ENCODE measurements around the gene CDHR4. TPM values are rescaled to one million over a fixed set of nuclear protein-coding genes. Genes with fewer than 3 reads are reported as not detected.
A peak's percentile ranks its signal among the peaks of the same experiment; 100 is the strongest.
"Not testable (repeated sequence)": the region's sequence is repeated elsewhere in the genome, so short reads cannot be mapped to it uniquely, and the experiment has no call there.

The CDHR4 gene, protein sequence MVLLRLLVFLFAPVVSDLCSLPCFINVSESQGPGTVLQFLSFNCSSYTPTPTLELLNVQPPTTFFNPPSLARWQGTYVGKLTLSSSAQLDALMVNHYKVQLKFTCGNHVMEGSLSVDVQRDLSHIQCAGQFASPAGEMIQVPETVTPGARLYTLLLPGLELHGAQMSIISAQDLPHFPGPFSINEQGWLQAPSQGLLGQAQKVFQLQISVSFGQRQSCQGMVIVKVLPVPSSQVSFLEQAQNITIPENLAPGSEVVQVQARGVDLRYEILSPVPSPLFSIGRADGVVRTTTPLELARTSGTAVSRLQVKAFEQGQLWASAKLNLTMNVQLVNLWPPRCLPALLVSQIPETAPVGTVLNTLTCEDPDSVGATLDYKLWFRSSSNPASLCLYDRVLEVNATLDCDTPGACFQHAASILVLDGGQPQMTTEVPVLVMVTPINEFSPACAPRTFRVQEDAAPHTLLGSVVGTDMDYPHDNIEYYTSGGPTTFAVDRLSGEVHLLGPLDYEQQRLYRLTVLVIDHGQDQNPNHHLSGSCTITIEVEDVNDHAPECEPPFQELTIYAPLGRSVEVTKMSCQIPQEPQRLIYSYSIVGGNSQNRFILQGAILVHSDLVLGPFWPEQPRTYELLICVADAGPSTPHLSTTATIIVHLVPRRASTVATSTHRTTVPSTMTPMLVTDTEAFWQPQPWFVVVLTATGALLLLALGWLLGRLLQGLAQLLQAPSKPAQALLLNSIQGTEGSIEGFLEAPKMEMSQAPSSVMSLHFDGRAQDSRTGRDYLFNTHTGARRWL
- under 1 TPM; 0.25 to 0.32 TPM for total RNA-seq

DNA sequence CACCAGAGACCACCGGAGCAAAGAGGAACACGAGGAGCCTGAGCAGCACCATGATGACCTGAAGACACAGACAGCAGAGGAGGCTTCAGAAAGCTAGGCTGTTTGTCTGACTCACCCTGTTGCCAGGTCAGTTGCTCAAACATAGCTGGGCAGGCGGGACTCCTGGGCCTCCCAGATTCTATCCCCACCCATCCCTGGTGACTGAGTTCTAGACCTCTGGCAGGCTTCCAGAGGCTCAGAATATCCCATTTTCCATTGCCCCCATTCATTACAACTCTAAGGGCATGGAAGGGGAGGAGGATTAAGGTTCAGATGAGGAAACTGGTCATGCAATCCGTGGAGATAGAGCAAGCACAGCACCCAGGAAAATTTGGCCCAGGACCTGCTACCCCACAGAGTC, at the start of gene CDHR4:
Gene CDHR4, minus strand, starts transcription at position 113 of the 400 bp plus-strand sequence. Its CDS starts 61 bp downstream, at position 52.
- no peak for ATAC-seq
- H3K9me3 Mint-ChIP-seq = no peaks in the 10 kb centered on the region
- H3K27ac Mint-ChIP-seq = no peak within 1 kb of the TSS
- H3K36me3 Mint-ChIP-seq = no peaks in the 10 kb centered on the region
- no peak for DNase-seq (ENCODE audit: low spot score in 2 of 2)

DNA sequence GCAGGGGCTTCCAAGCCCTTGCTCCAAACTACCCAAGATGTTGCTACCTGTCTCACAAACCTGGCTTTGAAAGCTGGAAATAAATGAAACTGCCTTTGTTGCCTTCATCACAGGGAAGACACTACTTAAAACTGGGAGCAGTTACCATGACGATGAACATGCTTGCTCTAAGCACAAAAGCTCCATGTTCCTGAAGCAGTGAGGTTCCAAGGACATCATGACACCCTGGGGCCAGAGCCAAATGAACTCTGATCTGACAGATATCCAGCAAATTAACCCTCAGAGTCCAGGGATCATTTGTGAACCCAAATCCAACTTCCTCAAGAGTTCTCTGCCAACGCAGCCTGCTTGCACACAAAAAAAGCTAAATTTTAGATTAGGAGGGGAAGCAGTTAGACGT, 46.0 kb upstream of the CDHR4 start:
- H3K27ac Mint-ChIP-seq = peak overlapping the region in 1 of 2 donors; percentile 30
- no peak for DNase-seq (ENCODE audit: low spot score in 2 of 2)
- ATAC-seq = no peak
- peaks cover 0 to 4% of the 10 kb centered on the region in 2 donors for H3K36me3 Mint-ChIP-seq
- H3K9me3 Mint-ChIP-seq = no peaks in the 10 kb centered on the region

DNA sequence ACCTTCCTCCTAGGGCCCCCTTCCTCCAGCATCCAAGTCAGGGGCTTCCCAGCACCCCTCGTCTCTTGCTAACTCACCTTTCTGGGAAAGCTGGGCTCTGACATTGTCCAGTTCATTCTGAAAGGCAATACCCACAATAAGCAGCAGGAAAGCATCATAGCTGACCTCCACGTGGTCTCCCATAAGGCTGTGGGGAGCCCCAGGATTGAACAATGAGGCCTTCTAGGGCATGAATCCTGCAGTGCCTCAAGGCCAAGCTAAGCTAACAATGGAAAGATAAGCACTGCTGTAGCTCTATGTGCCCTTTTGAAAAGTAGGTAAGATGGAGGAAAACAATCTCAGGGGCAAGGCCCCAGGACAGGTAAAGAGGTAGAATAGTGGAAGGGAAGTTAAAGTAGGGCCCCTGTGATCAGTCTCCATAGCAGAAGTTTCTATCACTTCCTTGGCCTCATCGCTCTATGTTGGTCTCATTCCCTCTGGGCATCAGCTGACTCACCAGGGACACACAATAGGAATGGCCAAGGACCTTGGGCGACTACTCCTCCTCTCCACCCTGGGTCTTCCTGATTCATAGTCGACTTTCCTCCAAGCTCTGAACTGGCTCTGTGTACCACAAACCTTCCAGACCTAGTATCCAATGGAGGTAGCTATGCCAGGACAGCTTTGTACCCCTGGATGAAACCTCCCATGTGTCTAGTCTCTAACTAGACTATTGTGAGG, 45.0 kb upstream of the CDHR4 start:
- no peak for DNase-seq (ENCODE audit: low spot score in 2 of 2)
- Mint-ChIP-seq H3K9me3 (no peaks in the 10 kb centered on the region), H3K36me3 (peaks cover 0 to 4% of the 10 kb centered on the region in 2 donors), H3K27ac (no peak overlapping the region)
- ATAC-seq = no peak

DNA sequence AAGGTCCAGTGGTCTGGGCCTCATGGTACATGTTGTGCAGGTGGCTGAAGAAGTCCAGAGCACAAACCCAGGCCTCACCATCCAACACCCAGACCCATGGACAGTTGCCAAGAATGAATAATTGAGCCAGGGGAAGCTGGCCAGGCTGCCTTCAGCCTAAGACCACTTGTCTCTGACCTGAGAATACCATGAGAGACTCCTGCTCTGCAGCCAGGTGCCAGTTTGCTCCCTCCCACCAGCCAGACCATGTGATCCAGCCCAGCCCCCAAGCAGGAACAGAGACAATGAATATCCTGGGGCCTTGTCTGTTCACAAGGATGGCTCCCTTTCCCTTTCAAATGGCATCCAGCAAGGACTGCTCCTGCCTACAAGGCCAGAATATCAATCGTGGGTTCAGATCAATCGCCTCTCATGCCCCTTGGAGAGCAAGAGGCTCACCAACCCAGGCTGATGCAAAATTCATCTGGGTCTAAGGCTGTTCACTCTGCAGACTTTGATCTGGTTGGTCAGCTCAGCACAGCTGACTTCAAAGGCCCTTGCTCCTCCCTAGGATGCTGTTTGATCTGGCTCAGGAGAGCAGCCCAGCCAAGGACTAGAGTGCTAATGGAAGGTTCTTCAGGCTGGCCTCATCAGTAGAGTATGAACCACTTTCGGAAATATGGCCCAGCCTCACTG, 43.3 kb upstream of the CDHR4 start:
- H3K36me3 Mint-ChIP-seq = peaks cover 0 to 4% of the 10 kb centered on the region in 2 donors
- no peak for ATAC-seq
- H3K27ac Mint-ChIP-seq = peak overlapping the region in 1 of 2 donors; percentile 39
- no peaks in the 10 kb centered on the region for H3K9me3 Mint-ChIP-seq
- DNase-seq (ENCODE audit: low spot score in 2 of 2) = no peak

DNA sequence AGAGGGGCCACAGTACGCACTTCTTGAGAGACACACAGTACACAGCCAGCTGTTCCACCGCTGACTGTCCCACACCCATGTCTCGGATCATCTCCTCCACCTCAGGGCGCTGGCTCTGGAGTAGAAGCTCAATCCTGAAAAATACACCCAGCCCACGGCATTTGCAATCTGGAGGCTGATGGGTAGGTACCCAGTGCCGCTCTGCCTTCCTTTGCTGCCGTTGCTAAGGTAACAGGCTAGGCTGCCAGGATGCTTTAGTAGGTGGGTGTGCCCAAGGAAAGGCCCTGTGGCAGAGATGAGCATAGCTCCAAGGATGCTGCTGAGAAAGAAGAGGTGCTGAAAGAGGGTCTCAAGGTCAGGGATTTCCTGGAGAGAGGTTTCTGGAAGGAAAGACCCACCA, 42.1 kb upstream of the CDHR4 start:
- no peak for ATAC-seq
- Mint-ChIP-seq H3K9me3 (no peaks in the 10 kb centered on the region), H3K36me3 (peaks cover 0 to 4% of the 10 kb centered on the region in 2 donors), H3K27ac (peak overlapping the region; percentile 31 to 39)
- no peak for DNase-seq (ENCODE audit: low spot score in 2 of 2)

DNA sequence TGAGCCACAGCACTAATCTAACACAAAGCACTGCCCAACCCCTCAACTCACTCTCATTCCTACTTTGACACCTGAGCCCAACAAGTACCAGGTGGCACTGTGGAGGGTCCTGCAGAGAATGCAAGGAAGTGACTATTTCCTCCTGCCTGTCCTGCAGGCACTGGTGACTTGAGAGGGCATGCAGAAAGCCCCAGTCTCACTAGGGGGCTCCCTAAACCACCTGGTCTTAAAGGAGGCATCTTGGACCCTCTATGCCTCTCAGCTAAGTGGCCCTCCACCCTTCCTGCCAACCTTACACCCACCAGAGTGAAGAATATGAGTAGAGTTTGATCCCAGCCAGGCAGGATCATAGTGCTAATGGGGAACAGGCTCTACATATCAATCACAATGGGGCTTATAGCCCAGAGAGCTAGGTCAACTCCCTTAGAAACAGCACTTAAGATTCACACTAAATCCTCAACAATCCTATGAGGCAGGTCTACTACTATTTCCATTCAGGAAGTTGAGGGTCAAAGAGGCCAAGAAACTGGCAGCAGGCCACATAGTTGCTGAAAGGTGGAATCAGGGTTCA, 41.5 kb upstream of the CDHR4 start:
- peaks cover 0 to 4% of the 10 kb centered on the region in 2 donors for H3K36me3 Mint-ChIP-seq
- no peaks in the 10 kb centered on the region for H3K9me3 Mint-ChIP-seq
- DNase-seq (ENCODE audit: low spot score in 2 of 2) = no peak
- no peak for ATAC-seq
- peak overlapping the region; percentile 20 to 31 for H3K27ac Mint-ChIP-seq

DNA sequence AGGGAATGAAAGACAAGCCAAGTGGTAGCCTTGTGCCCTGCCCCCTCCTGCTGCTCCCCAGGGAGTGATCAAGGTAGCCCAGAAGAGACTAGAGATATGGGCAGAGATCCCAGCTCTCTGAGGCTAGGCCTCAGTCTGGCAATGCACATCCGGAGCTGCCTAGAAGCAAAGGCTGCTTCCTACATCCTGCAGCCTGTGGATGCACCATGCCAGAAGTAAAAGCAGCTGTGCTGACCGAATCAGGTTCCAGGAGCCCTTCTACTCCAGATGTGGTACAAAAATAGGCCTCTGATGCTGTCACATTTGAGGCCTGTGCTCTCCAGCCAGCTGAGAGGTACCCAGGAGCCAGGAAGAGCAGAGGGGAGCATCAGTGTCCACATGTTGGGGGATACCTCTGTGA, 40.7 kb upstream of the CDHR4 start:
- no peak for DNase-seq (ENCODE audit: low spot score in 2 of 2)
- no peak for ATAC-seq
- Mint-ChIP-seq H3K9me3 (no peaks in the 10 kb centered on the region), H3K36me3 (peaks cover 0 to under 1% of the 10 kb centered on the region in 2 donors), H3K27ac (no peak overlapping the region)

DNA sequence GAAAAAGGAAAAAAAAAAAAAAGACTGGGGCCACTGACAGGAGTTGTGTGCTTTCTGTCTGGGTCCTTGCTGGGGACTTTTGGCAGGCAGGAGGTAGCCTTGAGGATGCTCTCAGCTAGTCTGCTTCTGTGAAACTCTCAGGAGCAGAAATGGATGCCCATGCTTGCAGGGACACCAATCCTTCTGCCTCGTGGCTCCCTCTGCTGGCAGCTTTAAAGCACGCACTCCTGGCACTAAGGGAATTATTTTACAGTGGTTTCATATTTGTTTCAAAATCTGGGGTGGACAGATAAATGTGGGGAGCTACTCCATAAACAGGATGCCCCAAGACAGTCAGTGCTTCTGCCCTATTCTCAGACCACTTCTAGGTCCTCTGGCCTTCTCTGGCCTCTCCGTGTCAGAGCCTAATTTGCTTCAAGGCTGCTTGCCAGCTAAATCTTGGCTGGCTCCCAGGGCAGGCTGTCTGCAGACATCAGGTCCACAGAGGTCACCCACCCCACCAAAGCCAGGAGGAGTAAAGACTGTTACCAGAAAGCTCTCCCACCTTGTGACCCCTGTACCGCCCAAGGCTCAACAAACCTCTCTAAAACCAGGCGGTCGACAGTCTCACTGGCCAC, 39.6 kb upstream of the CDHR4 start:
- Mint-ChIP-seq H3K9me3 (no peaks in the 10 kb centered on the region), H3K27ac (no peak overlapping the region), H3K36me3 (no peaks in the 10 kb centered on the region)
- peak; percentile 88 to 91 for ATAC-seq
- peak in 1 of 2 donors; percentile 75 for DNase-seq (ENCODE audit: low spot score in 2 of 2)

DNA sequence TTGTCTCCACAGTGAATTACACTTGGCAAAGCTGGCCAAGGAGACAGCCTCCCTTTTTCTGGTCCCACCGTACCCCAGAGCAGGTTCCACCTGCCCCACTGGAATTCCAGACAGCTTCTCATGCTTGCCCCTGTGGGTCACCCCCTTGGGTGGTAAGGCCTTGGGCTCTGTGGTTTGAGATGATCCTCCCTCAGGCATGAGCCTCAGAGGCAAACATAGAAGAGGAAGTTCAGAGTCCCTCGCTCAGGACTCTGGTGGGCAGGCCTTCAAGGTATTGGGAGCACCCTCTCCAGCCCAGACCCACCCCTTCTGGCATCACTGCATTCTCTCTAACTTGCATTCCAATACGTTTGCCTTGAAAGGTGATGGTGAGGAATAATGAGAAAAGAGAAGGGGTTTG, 31.7 kb upstream of the CDHR4 start:
- Mint-ChIP-seq H3K27ac (peak overlapping the region in 1 of 2 donors; percentile 81), H3K36me3 (peaks cover 4 to 8% of the 10 kb centered on the region in 2 donors), H3K9me3 (no peaks in the 10 kb centered on the region)
- DNase-seq (ENCODE audit: low spot score in 2 of 2) = no peak
- no peak for ATAC-seq

DNA sequence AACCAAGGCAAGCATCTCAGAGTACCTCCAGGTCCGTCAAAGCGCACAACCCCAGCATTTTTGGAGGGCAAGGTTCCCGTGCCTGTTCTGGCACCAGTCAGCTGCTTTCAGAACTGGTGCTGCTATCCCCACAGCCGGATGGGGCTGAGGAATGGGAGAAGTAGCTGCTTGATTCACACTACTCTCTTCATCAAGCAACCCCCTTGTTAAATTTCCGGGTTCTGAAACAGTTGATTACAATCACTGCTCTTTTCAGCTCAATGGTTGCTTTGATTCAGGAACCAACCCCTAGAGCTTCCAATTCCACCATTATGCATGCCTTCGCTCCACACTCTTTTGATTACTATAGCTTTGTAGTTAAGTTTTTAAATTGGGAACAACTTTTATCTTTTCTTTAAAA, 26.3 kb upstream of the CDHR4 start:
- Mint-ChIP-seq H3K36me3 (peaks cover 0 to under 1% of the 10 kb centered on the region in 2 donors), H3K9me3 (no peaks in the 10 kb centered on the region), H3K27ac (no peak overlapping the region)
- ATAC-seq = no peak
- DNase-seq (ENCODE audit: low spot score in 2 of 2) = no peak

DNA sequence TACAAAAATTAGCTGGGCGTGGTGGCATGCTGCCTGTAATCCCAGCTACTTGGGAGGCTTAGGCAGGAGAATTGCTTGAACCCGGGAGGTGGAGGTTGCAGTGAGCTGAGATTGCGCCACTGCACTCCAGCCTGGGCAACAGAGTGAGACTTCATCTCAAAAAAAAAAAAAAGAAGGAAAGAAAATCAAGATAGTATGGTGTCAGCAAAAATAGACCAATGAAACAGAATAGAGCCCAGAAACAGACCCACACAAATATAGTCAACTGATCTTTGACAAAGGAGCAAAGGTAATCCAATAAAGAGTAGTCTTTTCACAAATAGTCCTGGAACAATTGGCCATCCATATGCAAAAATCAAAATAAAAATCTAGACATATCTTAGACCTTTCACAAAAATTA, 23.5 kb upstream of the CDHR4 start:
- not testable (repeated sequence) for DNase-seq (ENCODE audit: low spot score in 2 of 2); H3K36me3 Mint-ChIP-seq; H3K9me3 Mint-ChIP-seq; H3K27ac Mint-ChIP-seq; ATAC-seq

DNA sequence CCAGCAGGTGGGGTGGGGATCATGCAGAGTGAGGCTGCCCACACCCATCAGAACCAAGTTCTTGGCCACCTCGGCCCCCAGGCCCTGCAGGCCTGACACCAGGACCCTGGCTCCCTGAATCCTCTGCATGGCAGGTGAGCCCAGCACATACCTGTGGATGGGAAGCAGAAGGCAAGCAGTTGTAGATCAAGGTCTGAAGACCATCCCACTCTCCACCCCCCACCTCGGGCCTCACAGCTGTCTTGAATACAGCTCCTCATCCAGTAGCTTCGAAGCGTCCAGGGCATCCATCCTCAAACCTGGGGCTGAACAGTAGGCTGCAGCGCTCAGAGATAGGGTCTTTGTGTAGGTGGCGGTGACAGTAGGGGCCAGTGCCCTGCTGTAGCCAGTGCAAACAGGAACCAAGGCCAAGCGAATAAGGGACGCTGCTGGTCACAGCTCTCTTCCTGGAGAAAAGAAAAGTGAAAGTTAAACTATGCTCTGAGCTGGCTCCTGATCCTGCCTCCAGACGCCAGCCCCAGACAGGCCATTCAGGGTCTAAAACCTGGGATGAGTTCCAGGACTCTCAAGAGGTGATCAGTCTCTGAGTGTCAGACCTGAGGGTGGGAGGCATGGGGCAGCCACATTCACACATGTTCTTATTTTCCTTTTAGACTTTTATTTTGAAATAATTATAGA, 14.0 kb upstream of the CDHR4 start, which contains the start of gene UBA7:
Gene UBA7, minus strand, starts transcription at position 457 of the 678 bp plus-strand sequence. Its CDS starts 166 bp downstream, at position 291.
- ATAC-seq = peak; percentile 84 to 94
- DNase-seq (ENCODE audit: low spot score in 2 of 2) = peak; percentile 31 to 63
- Mint-ChIP-seq H3K36me3 (peaks cover 6 to 9% of the 10 kb centered on the region in 2 donors), H3K27ac (peak within 1 kb of the TSS; percentile 93 to 94), H3K9me3 (no peaks in the 10 kb centered on the region)

DNA sequence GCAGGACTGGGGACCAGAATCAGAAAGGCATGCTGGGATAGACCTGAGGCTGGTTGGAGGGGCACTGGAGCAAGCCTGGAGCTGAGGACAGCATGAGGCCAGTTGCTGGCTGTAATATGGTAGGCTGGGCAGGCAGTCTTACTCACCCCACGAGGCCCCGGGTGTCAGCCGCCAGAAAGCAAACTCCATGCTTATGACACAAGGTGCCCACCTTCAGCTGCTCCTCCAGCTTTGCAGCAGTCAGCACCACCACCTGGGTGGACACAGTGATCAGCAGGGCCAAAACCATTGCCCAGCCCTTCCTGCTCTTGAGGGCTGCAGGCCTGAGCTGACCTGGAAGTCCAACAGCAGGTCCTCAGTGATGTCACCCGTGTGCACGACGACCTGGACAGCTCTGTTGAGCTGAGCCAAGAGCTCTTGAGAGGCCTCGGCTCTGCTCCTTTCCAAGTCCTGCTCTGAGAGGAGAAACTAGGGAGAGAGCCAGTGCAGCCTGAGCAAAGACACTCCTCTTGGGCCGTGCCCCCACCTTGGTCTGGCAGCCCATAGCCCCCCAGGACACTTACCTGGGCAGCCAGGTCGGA, 13.3 kb upstream of the CDHR4 start:
- peak; percentile 2 to 25 for ATAC-seq
- no peak for DNase-seq (ENCODE audit: low spot score in 2 of 2)
- H3K36me3 Mint-ChIP-seq = peaks cover 6 to 9% of the 10 kb centered on the region in 2 donors
- peak overlapping the region; percentile 93 to 94 for H3K27ac Mint-ChIP-seq
- no peaks in the 10 kb centered on the region for H3K9me3 Mint-ChIP-seq

DNA sequence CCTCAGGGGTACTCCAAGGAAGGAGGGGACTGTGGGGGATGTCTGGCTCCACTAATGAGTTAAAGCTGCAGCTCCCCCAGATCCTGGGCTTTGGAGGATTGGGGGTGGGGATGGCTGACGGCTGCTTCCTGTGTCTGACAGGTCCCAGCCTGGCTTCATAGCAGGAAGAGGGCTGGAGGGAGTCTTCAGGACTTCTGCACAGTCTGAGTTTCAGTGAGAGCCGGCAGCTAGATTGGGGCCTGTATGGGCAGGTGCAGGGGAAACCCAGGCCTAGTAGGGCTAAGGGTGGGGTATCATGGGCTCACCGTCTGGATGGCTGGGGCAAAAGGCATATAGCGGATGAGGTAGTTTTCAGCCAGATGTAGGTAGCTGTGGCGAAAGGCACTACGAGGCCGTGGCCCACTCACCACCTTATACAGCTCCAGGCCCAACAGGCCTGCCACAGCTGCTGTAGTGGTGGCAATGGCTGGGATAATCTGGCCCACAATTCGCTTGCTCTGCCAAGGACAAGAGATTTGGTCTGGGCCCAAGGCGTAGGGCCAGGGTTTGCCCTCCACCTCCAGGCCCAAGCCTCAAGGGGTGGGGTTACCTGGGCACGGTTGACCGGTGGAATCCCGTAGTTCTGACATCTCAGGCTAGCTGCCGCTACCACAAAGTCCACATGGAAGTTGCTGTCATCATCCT, 7.9 kb upstream of the CDHR4 start:
- peaks cover 0 to 6% of the 10 kb centered on the region in 2 donors for H3K36me3 Mint-ChIP-seq
- DNase-seq (ENCODE audit: low spot score in 2 of 2) = no peak
- ATAC-seq = no peak
- H3K9me3 Mint-ChIP-seq = no peaks in the 10 kb centered on the region
- H3K27ac Mint-ChIP-seq = peak overlapping the region; percentile 30 to 72
